GM12891 (cell line): ENCODE data around the gene FOXF2.
A peak's percentile ranks its signal among the peaks of the same experiment; 100 is the strongest.

Experiments
- DNase-seq: peaks from one replicate; pipeline ENCODE4 v3.0.0; 2011; ENCODE audit warnings: low spot score; ENCODE audit not compliant: insufficient read length
- FAIRE-seq: peaks from 2 replicates; lab custom pipeline; 2011; peaks lifted over from hg19 to GRCh38; lab: Jason Lieb, UNC
- PAX5 ChIP-seq: IDR thresholded peaks from 2 replicates; pipeline ENCODE4 v1.6.1; 2011; ENCODE audit warnings: low read length, moderate library complexity, mild to moderate bottlenecking; ENCODE audit not compliant: insufficient read depth, severe bottlenecking
- POLR2A ChIP-seq: IDR thresholded peaks from 2 replicates; pipeline ENCODE4 v1.6.1; 2011; ENCODE audit warnings: low read depth, low read length, control low read depth
- POLR2AphosphoS5 ChIP-seq: IDR thresholded peaks from 2 replicates; pipeline ENCODE4 v1.6.1; 2011; ENCODE audit warnings: low read depth, low read length, control low read depth
- POU2F2 ChIP-seq: IDR thresholded peaks from 2 replicates; pipeline ENCODE4 v1.6.1; 2011; ENCODE audit warnings: low read depth, mild to moderate bottlenecking, control low read depth, low read length, moderate library complexity
- SPI1 ChIP-seq: IDR thresholded peaks from 2 replicates; pipeline ENCODE4 v1.6.1; 2011; ENCODE audit warnings: low read depth, low read length, control low read depth
- TAF1 ChIP-seq: IDR thresholded peaks from 2 replicates; pipeline ENCODE4 v1.6.1; 2011; ENCODE audit warnings: low read depth, low read length, control low read depth

The FOXF2 gene

DNA sequence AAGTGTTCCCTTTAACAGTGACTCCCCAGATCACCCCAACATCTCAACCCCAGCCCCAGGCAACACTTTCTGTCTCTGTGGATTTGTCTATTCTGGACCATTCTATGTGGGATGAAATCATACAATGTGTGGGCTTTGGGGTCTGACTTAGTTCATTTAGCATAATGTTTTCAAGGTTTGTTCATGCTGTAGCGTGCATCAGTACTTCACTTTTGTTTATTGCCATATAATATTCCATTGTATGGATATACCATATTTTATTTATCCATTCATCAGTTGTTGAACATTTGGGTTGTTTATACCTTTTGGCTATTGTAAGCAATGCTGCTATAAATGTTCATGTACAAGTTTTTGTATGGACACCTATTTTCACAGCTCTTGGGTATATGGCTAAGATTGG is 31.0 kb downstream of the FOXF2 start:
- FAIRE-seq (no peak), DNase-seq (no peak)
- TF ChIP-seq PAX5 (no peak), POLR2A (no peak), SPI1 (no peak), TAF1 (no peak)

DNA sequence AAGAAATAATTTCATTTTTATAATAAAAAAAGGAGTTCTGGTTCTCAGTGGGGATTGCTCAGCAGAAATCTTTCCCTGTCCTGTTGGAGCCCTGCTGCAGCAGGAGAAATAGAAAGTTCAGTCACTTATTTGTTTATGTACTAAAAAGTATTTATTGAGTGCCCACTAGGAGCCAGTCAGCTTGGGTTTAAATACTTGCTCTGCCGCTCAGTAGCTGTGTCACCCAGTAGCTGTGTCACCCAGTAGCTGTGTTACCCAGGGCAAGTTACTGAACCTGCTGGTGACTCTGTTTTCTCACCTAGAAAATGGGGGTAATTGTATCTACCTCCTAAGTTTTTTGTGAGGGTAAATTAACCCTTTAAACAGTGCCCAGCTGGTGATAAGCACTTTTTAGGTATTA is 32.9 kb downstream of the FOXF2 start:
- FAIRE-seq, result no peak

GRCh38 chr6:1423578-1423977 is 34.2 kb downstream of the FOXF2 start:
- FAIRE-seq, result no peak
- no peak for DNase-seq
- TF ChIP-seq POU2F2, result no peak
- no peak for TF ChIP-seq TAF1
- no peak for TF ChIP-seq POLR2AphosphoS5
- TF ChIP-seq SPI1, result no peak
- no peak for TF ChIP-seq PAX5
- no peak for TF ChIP-seq POLR2A

More for the DNA sequence above, 32.9 kb downstream of the FOXF2 start:
- TF ChIP-seq SPI1 (no peak), TAF1 (no peak), POLR2AphosphoS5 (no peak), PAX5 (no peak), POLR2A (no peak), POU2F2 (no peak)
- DNase-seq, result no peak

GRCh38 chr6:1424306-1424927 is 35.0 kb downstream of the FOXF2 start:
- TF ChIP-seq POU2F2, result no peak
- TF ChIP-seq SPI1, result no peak
- TF ChIP-seq TAF1, result no peak
- TF ChIP-seq PAX5, result no peak
- DNase-seq (peak; percentile 39), FAIRE-seq (peak; percentile 72)

- FAIRE-seq, result no peak
- no peak for DNase-seq
- TF ChIP-seq TAF1, result no peak
- no peak for TF ChIP-seq POU2F2
- TF ChIP-seq POLR2A, result no peak
- no peak for TF ChIP-seq POLR2AphosphoS5
- no peak for TF ChIP-seq SPI1
- TF ChIP-seq PAX5, result no peak
Measured at GRCh38 chr6:1426416-1426815, 37.0 kb downstream of the FOXF2 start.

- no peak for FAIRE-seq
Measured at GRCh38 chr6:1435806-1436205, 46.4 kb downstream of the FOXF2 start.

DNA sequence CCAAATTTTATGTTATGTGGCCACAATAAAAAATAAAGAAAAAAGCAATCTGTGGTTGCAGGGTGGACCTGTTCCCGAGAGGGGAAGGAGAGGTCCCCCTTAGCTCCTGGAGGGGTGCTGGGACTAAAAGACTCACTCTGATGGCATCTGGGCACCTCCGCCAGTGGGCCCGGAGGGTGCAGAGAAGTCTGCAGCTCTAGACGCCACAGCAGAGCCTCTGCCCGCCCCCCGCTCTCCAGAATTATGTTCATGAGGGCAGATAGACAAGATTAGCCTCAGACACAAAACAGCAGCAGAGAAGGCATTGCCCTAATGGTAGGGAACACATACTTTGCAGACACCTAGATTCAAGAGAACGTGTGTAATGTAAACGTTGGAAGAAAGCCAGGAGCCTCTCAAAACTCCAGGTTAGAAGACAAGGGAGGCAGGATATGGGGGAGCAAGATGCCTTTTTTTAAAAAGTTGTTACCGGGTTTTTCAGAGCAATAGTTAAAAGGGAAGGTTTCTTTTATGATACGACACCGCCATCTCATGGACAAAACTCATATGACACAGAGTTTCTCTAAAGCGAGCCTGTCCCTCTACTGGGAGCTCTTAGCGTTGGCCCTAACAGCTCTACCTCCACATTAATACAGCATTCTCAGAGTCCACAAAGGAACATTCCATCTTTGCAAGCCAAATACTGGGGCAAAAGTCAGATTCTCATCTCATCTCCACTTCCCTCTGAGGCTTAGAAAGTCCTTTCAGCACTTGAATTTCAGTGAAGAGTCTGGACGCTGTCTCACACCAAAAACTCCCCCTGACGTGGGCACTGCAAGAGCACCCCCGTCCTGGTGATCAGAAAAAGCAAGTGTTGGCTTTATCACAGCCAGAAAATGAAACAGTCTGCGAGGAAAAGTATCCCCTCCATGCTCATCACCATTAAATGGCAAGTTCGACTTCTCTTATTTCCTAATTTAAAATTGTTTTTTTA is 47.2 kb downstream of the FOXF2 start:
- TF ChIP-seq TAF1 (no peak), POLR2AphosphoS5 (no peak), POU2F2 (no peak), PAX5 (no peak), SPI1 (no peak), POLR2A (no peak)
- DNase-seq (peak; percentile 67), FAIRE-seq (peak; percentile 65)

More at GRCh38 chr6:1435806-1436205, 46.4 kb downstream of the FOXF2 start:
- TF ChIP-seq POLR2AphosphoS5, result no peak
- no peak for TF ChIP-seq POLR2A
- no peak for TF ChIP-seq SPI1
- no peak for TF ChIP-seq PAX5
- no peak for DNase-seq

GRCh38 chr6:1437553-1438406 is 48.4 kb downstream of the FOXF2 start:
- DNase-seq (no peak), FAIRE-seq (no peak)
- TF ChIP-seq TAF1 (no peak), SPI1 (no peak), POLR2A (no peak), POLR2AphosphoS5 (no peak), PAX5 (no peak), POU2F2 (no peak)

GRCh38 chr6:1438471-1438881 is 49.1 kb downstream of the FOXF2 start:
- no peak for FAIRE-seq
- no peak for TF ChIP-seq POLR2A
- TF ChIP-seq PAX5, result no peak
- no peak for TF ChIP-seq TAF1
- no peak for TF ChIP-seq POLR2AphosphoS5
- no peak for TF ChIP-seq SPI1
- no peak for TF ChIP-seq POU2F2
- no peak for DNase-seq
